ENCODE results near the gene PTPRE.

Gene PTPRE

DNA sequence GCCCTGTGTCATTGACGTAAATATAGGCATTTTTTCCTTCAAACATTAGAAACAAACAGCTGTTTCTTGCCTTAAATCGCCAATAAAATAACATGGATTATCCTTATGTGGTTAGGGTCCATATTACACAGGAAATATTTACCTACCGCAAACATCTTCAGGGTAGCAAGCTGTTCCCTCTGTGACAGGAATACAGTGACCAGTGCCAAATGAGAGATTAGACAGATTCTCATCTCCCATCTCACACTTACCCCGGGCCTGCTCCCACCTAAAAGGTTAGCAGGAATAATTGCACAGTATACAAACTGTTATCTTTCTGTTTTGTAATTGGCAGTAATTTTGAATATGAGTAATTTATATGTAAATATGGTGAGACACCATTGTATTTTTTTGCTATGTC lies 202.8 kb downstream of the PTPRE start:
- in situ Hi-C loops (cut with MboI; ENCODE audit: low sequenced_read_pairs) = no loop called here

DNA sequence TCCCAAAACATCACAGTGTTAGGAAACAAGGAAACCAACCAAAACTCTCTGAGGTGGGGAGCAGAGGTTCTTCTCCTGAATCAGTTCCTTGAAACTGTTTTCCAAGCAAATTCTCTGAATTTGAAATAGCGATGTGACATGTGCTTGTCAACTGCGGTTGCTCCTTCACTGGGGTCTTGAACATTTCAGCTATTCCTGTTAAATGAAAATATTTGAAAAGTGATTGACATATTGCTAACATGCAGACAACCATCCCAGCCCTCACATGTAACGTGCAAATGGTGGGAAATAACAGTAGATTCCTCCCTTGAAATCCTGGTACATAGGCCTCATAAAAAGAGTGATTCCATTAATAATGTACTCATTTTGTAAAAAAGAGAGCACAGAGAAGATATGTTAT lies 203.4 kb downstream of the PTPRE start:
- in situ Hi-C loops (cut with MboI; ENCODE audit: low sequenced_read_pairs) = no loop called here

DNA sequence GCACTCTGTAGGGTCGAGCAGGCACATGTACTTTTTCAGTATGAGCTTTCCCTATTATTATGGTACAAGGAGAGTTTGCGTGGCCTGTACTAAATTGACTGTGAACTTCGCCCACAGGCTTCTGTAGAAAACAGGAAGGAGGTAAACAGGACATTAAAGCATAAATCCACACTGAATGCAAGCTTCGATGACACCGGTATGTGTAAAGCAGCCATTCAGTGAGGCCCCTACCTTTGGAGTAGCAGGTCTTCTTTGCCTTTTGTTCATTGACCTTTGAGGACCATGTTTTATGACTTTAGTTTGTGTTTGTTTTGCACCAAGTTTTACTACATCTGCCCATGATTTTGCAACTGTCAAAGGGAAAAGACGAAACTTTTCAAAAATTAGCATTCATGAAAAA lies 204.8 kb downstream of the PTPRE start:
- in situ Hi-C loops (cut with MboI; ENCODE audit: low sequenced_read_pairs) = no loop called here

DNA sequence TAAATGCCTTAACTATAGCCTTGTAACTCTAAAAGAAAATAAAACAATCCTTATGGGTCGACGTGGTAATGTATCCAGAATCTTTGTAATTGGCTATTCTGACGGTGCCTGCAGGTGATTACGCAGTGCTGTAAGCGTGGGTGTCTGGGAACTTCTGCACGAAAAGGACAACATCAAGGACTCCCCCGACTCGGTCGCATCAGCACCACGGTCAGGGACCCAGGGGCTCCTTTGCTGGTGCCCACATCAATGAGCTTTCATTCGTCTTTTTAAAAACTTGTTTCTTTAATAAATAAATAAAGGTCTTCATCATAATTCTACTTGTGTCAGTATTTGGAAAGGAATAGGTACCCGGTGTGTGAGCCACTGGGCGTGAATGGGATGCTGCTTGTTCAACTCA lies 206.1 kb downstream of the PTPRE start:
- in situ Hi-C loops (cut with MboI; ENCODE audit: low sequenced_read_pairs) = no loop called here

DNA sequence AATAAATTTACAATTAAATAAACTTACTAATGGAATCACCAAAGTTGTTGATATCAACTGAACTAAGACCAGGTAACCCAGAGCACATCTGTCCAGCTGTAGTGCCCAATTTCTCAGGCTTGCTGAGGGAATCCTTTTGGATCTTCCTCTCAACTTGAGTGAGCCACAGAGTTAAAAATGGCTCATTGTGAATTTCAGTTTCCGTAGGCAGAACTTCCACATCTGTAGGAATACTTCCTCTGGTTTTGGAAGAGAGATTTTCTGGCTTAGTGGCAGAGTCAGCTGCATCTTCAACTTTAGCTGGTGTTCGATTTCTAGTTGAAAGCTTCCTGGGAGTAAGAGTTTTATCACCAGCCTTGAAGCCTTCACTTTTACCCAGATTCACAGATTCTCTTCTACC lies 208.0 kb downstream of the PTPRE start:
- in situ Hi-C loops (cut with MboI; ENCODE audit: low sequenced_read_pairs) = no loop called here

DNA sequence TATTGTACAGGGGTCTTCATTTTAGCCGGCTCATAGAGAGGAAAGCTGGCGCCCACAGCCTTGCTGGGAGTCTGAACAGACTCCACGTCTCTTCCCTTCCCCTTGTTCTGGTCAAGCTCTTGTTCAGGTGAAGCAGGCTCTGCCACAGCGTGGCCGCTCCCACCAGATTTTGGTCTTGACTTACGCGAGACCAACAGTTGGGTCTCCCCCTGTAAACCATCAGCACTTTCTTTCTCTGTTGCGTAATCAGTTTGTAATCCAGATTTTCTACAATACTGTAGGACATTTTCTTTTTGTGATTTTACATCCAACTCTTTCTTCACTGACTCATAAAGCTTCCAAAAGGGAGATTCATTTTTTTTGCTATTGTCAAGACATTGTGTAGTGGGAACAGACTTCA lies 208.5 kb downstream of the PTPRE start:
- in situ Hi-C loops (cut with MboI; ENCODE audit: low sequenced_read_pairs) = no loop called here

DNA sequence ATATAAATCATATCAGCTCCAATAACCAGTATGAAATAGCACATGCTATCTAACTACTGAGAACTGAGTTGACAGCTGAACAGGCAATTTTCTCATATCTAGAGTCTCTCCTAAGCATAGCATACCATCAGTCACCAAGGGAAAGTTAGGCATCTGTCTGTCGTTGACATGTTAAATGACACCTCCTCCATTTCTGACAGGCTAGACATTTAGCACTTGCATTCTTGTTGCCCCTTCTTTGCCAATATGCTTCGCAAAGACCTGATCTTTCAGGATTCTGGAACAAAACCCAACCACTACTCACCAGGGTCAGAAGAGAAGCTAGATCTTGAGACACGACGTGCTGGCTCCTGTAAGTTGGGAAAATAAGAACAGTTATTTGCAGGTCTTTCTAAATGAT lies 209.3 kb downstream of the PTPRE start:
- in situ Hi-C loops (cut with MboI; ENCODE audit: low sequenced_read_pairs) = no loop called here

DNA sequence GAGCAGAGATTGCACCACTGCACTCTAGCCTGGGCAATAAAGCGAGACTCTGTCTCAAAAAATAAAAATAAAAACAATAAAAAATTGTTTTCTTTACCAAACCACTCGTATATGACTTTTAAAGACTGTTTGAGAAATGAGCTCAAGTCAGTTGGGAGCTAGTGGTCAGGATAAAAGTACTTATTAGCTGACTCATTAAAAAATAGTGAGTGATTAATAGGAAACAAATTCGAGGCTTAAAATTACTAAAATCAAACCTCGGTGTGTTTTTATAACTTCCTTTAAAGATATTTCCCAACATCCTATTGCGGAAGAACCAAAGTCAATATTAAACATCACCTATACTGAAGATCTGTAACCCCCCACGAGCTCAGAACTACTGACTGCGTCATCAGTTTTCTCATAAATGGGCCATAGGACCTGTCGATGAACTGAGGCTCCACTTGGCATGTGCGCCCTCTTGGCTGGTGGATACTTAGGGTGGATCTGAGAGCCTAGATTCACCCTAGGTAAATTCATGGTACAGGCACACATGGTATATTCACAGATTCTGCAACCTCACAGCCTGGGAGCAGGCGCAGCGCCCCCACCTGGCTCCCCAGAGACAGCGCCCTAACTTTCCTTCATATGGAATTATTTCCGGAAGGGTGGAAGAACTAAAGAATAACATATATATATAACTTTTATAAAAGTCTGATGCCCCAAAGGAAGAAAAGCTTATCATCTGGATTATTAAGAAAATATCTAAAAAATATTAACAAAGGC lies 210.1 kb downstream of the PTPRE start:
- in situ Hi-C loops (cut with MboI; ENCODE audit: low sequenced_read_pairs) = no loop called here

DNA sequence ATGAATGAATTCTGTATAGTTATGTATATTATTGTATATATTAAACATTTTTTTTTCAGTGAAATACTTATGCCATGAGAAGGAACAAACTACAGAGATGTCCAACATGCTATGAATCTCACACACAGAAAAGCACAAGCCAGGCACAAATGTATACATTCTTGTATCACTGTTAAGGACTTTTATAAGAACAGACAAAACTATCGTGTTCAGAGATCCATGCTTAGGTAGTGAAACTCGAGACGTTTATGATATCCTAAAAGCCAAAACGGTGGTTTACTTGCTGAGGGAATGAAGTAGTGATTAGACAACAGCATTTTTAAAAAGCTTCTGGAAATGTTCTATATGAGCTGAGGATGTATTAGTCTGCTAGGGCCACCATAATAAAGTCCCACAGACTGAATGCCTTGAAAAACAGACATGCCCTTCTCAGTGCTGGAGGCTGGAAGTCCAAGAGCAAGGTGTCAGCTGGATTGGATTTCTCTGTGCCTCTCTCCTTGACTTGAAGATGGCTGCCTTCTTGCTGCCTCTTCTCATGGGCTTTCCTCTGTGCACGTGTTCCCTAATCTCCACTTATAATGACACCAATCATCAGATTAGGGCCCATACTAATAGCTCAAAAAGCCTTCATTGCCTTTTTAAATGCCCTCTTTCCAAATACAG lies 215.0 kb downstream of the PTPRE start:
- in situ Hi-C loops (cut with MboI; ENCODE audit: low sequenced_read_pairs) = no loop called here

DNA sequence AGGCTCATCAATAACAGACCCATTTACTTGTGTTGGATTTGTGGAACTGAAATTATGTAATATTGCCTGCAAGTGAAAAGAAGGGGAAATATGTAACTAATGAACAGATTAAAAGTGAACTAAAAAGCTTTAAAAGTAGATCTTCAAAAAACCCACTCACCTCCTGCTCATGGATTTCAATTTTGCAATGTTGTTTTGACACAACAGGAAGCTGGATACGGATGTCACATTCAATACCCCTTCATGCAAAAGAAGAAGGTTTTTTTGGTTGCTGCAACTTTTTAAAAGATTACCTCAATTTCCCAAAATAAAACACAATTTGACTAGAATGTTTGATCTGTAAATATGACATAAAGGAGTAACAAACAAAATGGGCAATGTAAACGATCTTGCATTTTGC lies 216.0 kb downstream of the PTPRE start:
- in situ Hi-C loops (cut with MboI; ENCODE audit: low sequenced_read_pairs) = no loop called here

DNA sequence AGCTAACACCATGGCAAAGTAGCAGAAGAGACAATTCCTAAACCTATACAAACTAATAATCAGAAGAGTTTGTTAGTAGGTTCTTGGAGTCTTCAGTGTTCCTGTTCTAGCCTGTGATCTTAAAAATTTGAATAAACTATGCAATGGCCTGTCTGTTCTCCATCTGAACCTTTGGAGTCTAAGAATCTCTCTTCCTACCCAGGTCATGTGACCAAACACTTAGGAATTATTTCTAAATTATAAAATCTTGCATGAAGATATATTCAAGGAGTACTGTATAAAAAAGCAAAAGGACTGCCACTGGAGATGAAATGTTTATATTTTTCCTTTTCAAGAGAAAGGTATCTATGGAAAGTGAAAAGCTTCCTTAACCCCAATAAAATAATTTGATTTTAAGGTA lies 216.9 kb downstream of the PTPRE start:
- in situ Hi-C loops (cut with MboI; ENCODE audit: low sequenced_read_pairs) = no loop called here

DNA sequence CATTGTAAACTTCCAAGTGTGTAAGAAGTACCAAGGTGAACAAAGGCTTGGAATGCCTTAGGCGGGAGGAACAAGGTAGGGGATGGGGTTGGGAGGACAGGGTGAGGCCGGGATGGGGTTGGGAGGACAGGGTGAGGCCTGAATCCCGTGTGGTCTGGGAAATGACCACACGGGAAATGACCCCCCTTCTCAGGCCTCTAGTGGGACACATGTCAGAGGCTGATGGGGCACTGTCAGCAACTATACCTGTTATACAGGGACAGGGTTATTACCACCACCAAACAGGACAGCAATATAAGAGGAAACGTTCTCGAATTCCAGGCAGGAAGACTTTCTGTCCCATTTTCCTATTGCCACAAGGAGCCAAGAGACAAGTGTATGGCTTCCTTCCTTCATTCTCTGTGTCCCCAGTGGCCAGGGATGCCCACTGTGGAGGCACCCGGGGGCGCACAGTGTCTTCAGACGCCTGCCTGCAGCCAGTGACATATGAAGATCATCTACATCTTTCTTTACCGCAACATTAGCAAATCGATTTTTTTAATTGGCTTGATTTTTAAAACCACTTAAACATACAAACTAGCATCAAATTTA lies 218.0 kb downstream of the PTPRE start:
- in situ Hi-C loops (cut with MboI; ENCODE audit: low sequenced_read_pairs) = no loop called here

DNA sequence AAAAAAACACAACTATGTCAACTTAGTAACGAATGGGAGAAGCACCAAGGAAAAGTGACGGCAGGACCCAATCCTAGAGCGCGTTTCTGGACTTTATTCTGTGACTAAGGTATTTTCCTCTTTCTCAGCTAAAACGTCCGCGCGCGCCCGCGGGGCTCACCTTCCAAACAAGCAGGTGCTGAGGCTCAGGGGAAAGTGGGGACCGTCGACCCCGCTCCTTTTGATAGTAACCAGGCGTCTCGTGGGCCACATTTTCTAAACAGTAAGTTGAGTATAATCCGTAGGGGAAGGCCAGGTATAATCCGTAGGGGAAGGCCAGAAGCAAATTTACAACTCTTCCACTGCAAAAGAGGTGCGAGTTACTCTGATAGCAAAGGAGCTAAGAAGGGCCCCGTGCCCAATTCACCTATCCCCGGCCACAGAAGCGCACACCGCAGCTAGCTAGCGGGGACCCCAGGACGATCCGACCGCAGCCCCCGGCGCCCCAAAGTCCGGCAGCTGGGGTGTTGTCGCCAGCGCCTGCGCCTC lies 218.6 kb downstream of the PTPRE start:
- in situ Hi-C loops (cut with MboI; ENCODE audit: low sequenced_read_pairs) = no loop called here

DNA sequence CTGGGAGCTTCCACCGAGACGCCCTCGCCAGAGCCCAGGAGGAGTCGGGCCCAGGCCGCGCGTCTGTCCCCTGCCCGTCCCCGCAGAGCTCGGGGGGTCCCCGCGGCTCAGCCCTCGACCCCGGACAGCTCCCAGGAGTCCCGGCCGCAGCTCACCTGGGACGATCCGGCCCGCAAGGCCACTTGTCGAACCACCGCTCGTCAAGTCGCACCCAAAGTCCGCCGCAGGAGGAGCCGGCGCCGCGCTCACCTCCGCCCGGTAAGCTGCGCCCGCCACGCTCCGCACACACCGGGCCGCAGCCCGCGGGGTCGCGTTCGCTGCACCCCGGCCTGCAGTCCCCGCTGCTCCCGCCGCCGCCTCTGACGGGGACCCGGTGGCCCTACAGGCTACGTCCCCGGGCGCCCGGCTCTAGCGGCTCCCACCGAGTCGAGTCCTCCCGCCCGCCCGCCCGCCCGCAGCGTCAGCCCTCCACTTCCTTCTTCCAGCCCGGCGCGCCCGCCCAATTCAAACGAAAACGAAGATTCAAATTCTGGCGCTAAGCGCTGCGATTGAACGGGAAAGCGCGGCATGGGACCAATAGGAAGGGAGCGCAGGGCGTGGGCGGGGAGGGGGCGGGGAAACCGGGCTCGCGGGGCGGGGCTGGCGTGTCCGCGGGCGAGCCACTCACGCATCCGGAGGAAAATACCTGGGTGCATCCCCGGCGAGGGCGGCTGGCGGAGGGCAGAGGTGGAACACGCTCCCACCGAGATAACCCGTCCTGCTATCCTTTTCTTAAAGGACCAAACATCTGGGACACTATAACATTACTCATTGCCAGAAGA lies 219.3 kb downstream of the PTPRE start, which contains the start of gene MKI67:
Gene MKI67, minus strand, starts transcription at position 480 of the 821 bp plus-strand sequence. CDS start 756 bp downstream, outside the sequence.
- in situ Hi-C loops (cut with MboI; ENCODE audit: low sequenced_read_pairs) = no loop called here

DNA sequence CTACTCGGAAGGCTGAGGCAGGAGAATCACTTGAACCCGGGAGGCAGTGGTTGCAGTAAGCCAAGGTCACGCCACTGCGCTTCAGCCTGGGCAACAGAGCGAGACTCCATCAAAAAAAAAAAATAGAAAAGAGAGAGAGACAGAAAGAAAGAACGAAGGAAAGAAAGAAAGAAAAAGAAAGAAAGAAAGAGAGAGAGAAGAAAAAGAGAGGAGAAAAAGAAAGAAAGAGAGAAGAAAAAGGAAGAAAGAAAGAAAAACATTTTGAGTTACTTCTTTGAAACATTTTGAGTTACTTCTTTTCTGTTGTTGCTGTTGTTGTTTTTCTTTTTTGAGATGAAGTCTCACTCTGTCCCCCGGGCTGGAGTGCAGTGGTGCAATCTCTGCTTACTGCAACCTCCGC lies 221.7 kb downstream of the PTPRE start:
- in situ Hi-C loops (cut with MboI; ENCODE audit: low sequenced_read_pairs) = no loop called here

DNA sequence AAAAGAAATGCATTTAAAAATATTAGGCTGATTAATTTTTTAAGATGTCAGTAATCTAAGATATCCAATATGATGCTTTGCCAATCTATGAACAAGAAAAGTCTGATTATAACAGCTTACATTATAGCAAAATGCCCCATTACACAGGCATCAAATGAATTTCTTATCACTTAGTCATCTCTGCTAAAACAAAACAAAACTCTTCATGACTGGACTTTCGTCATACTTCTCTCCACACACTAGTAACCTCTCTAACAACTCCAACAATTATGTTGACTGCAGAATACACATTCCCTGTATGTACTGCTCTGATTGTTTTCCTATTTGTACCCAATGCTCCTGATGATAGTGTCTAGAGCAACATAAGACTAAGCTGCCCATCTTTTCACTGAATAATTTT lies 223.1 kb downstream of the PTPRE start:
- in situ Hi-C loops (cut with MboI; ENCODE audit: low sequenced_read_pairs) = no loop called here
